Keratinocyte (primary cell): ENCODE data around the gene MRPL45. TPM values are rescaled to one million over a fixed set of nuclear protein-coding genes. Genes with fewer than 3 reads are reported as not detected.

Experiments used
- DNase-seq: peaks from one replicate; pipeline ENCODE4 v3.0.0-alpha.2; 2011; ENCODE audit warnings: low read depth, missing footprints, low spot score
- FAIRE-seq: peaks from 2 replicates; lab custom pipeline; 2011; peaks lifted over from hg19 to GRCh38; lab: Jason Lieb, UNC
- H2AFZ ChIP-seq: 2 replicates; pipeline ENCODE4 v1.6.0; 2012; ENCODE audit warnings: low read length, control low read depth, inconsistent platforms; ENCODE audit not compliant: control insufficient read depth
- H3K27ac ChIP-seq: 2 replicates; pipeline ENCODE4 v1.5.1; 2011; ENCODE audit warnings: low read length; ENCODE audit not compliant: control insufficient read depth, insufficient read depth
- H3K27me3 ChIP-seq: 3 replicates; pipeline ENCODE4 v1.6.0; 2011; ENCODE audit warnings: low read length; ENCODE audit not compliant: control insufficient read depth, insufficient read depth; ENCODE audit errors: extremely low read depth
- H3K36me3 ChIP-seq, 2 experiments: 2 replicates in 1 of 2; 3 replicates in 1 of 2; pipeline ENCODE4 v1.5.1; 2011; ENCODE audit warnings: low read length in 2 of 2, mild to moderate bottlenecking in 1 of 2; ENCODE audit not compliant: control insufficient read depth in 2 of 2, insufficient read depth in 2 of 2; ENCODE audit errors: extremely low read depth in 1 of 2
- H3K4me1 ChIP-seq: 3 replicates; pipeline ENCODE4 v1.5.1; 2011; ENCODE audit warnings: low read length; ENCODE audit not compliant: control insufficient read depth, insufficient read depth; ENCODE audit errors: extremely low read depth
- H3K4me2 ChIP-seq: 3 replicates; pipeline ENCODE4 v1.6.0; 2011; ENCODE audit warnings: low read depth, low read length; ENCODE audit not compliant: control insufficient read depth, insufficient read depth; ENCODE audit errors: extremely low read depth
- H3K4me3 ChIP-seq, 3 experiments: fragments of 200-600 bp in 1 of 3; sonication (generic) in 1 of 3; 2 replicates in 2 of 3; 3 replicates in 1 of 3; pipeline ENCODE4 v1.5.1; 2011 to 2016; ENCODE audit warnings: low read length in 3 of 3, mild to moderate bottlenecking in 3 of 3, control low read depth in 2 of 3, inconsistent platforms in 1 of 3, low read depth in 1 of 3, mixed read lengths in 1 of 3, mixed run types in 1 of 3, moderate library complexity in 1 of 3; ENCODE audit not compliant: control insufficient read depth in 2 of 3, insufficient read depth in 2 of 3; ENCODE audit errors: extremely low read depth in 1 of 3
- H3K79me2 ChIP-seq: 2 replicates; pipeline ENCODE4 v1.6.0; 2012; ENCODE audit warnings: low read length; ENCODE audit not compliant: control insufficient read depth, insufficient read depth
- H3K9ac ChIP-seq: 3 replicates; pipeline ENCODE4 v1.6.0; 2011; ENCODE audit warnings: low read length; ENCODE audit not compliant: control insufficient read depth, insufficient read depth; ENCODE audit errors: extremely low read depth
- H3K9me1 ChIP-seq: 3 replicates; pipeline ENCODE4 v1.6.0; 2011; ENCODE audit warnings: low read length; ENCODE audit not compliant: control insufficient read depth, insufficient read depth; ENCODE audit errors: extremely low read depth
- H3K9me3 ChIP-seq: 2 replicates; pipeline ENCODE4 v1.5.1; 2012; ENCODE audit warnings: low read depth, low read length; ENCODE audit not compliant: control insufficient read depth
- H4K20me1 ChIP-seq: 3 replicates; pipeline ENCODE4 v1.6.0; 2011; ENCODE audit warnings: low read length; ENCODE audit not compliant: control insufficient read depth, insufficient read depth; ENCODE audit errors: extremely low read depth
- CTCF ChIP-seq, 3 experiments: IDR thresholded peaks in 1 of 3; conservative IDR thresholded peaks in 1 of 3; optimal IDR thresholded peaks in 1 of 3; 2 replicates in 2 of 3; 3 replicates in 1 of 3; pipeline versions ENCODE3 to v1.5.1; 2011; ENCODE audit warnings: low read length in 3 of 3, mild to moderate bottlenecking in 3 of 3, moderate library complexity in 2 of 3, control low read depth in 1 of 3, inconsistent platforms in 1 of 3; ENCODE audit not compliant: insufficient read depth in 2 of 3; ENCODE audit errors: extremely low read depth in 1 of 3
- EZH2 ChIP-seq: IDR thresholded peaks from one replicate; pipeline ENCODE4 v1.6.1; 2012; ENCODE audit warnings: inconsistent platforms, mild to moderate bottlenecking, low read length, moderate library complexity
- dilution Hi-C: fragments of 300-500 bp; cut with MboI; formaldehyde crosslinking; loops from one replicate; pipeline ENCODE4 v1.7.0; 2020; ENCODE audit warnings: low sequenced_read_pairs; ENCODE audit not compliant: extremely low pct_ligation_motif_present
- polyA plus RNA-seq, 5 experiments: library from polyadenylated mRNA; depleted of rRNA in 3 of 5; stranded (reverse) in 3 of 5; stranded (forward) in 1 of 5; unstranded in 1 of 5; fragments of >200 nt; gene quantifications; 1 replicate in 1 of 5; 2 replicates in 3 of 5; 3 replicates in 1 of 5; pipeline versions ENCODE4 v1.2.1 to v1.2.3, GENCODE V29; 2011 to 2012; ENCODE audit warnings: missing spikeins in 2 of 5, low read depth in 1 of 5, low replicate concordance in 1 of 5

The MRPL45 gene
- polyA plus RNA-seq, 1 donor (not counting 4 experiments of a cell fraction or from before 2014, with no cell fraction given): 64.9 TPM

GRCh38 chr17:38369124-38369886 lies 72.3 kb downstream of the MRPL45 start:
- no peak overlapping the region for H3K4me3 ChIP-seq
- DNase-seq (no peak), FAIRE-seq (no peak)
- dilution Hi-C loops: no loop called here
- H2AFZ ChIP-seq: no peak overlapping the region
- no peak overlapping the region for H3K4me2 ChIP-seq
- peaks cover 2% of the 10 kb centered on the region for H3K9me1 ChIP-seq
- no peak for TF ChIP-seq CTCF (optimal IDR thresholded peaks at IDR 0.05 in 1 of 3, IDR thresholded peaks at IDR 0.05 in 1 of 3, conservative IDR thresholded peaks at IDR 0.05 in 1 of 3; ENCODE audit: extremely low read depth in 1 of 3, insufficient read depth in 2 of 3, low read length in 3 of 3)
- TF ChIP-seq EZH2: no peak
- H4K20me1 ChIP-seq: no peaks in the 10 kb centered on the region
- no peaks in the 10 kb centered on the region for H3K4me1 ChIP-seq
- H3K36me3 ChIP-seq: peaks cover 3 to 9% of the 10 kb centered on the region in 2 experiments
- H3K9me3 ChIP-seq: no peaks in the 10 kb centered on the region
- H3K27ac ChIP-seq: no peak overlapping the region
- no peaks in the 10 kb centered on the region for H3K79me2 ChIP-seq
- no peak overlapping the region for H3K9ac ChIP-seq
- H3K27me3 ChIP-seq: no peaks in the 10 kb centered on the region

Other genes with a start within 250 kb of the MRPL45 start
- gene TBC1D3C, start 228.5 kb upstream of the MRPL45 start, polyA plus RNA-seq: not detected in 3 replicates
- gene TBC1D3E, start 169.2 kb upstream of the MRPL45 start, polyA plus RNA-seq: not detected in 3 replicates
- 0.05 TPM in 1 of 3 replicates, not detected in the others for gene TBC1D3, start 104.6 kb upstream of the MRPL45 start, polyA plus RNA-seq
- gene GPR179, start 46.8 kb downstream of the MRPL45 start, polyA plus RNA-seq: 0.01 TPM in 2 of 3 replicates, not detected in the other
- 7.5 to 9.2 TPM (median 7.9 TPM) in 3 replicates for gene SOCS7, start 54.7 kb downstream of the MRPL45 start, polyA plus RNA-seq
- 6.0 to 12.3 TPM (median 6.1 TPM) in 3 replicates for gene ARHGAP23, start 131.3 kb downstream of the MRPL45 start, polyA plus RNA-seq